ENCODE measurements around the gene SOX12.

Gene SOX12

DNA sequence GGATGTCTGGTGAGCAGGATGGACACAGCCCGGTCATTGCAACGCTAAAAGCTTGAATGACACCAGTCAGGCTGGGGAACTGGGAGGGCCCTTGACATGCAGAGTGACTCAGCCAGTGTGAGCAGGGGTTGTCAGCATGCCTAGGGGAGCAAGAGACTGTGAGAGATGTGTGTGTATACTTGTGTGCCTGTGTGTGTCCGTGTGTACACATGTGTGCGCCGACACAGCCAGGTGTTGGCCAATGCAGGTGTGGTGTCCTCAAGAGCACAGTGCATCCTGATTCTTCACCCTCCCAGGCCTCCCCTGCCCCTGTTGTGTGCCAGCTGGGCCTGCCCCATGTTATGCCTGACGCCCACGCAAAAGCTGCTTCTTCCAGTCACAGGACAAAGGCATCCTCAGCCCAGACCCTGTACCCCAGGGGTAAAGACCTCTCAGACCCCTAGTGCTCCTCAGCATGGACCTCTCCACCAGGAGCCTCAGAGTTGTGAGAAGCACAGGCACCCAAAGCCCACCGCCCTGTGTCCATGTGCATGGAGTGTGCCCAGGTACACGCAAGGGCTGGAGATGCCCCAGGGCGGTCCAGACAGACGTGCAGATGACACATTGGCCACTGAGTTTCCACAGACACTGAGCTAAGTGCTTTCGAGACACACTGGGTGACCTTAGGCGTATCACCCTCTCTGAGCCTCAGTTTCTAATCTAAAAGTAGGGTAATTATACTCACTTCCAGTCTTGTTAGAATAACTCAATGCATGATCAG lies 38.1 kb downstream of the SOX12 start:
- TF ChIP-seq, protein P1, sequence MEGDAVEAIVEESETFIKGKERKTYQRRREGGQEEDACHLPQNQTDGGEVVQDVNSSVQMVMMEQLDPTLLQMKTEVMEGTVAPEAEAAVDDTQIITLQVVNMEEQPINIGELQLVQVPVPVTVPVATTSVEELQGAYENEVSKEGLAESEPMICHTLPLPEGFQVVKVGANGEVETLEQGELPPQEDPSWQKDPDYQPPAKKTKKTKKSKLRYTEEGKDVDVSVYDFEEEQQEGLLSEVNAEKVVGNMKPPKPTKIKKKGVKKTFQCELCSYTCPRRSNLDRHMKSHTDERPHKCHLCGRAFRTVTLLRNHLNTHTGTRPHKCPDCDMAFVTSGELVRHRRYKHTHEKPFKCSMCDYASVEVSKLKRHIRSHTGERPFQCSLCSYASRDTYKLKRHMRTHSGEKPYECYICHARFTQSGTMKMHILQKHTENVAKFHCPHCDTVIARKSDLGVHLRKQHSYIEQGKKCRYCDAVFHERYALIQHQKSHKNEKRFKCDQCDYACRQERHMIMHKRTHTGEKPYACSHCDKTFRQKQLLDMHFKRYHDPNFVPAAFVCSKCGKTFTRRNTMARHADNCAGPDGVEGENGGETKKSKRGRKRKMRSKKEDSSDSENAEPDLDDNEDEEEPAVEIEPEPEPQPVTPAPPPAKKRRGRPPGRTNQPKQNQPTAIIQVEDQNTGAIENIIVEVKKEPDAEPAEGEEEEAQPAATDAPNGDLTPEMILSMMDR (IDR thresholded peaks at IDR 0.05; ENCODE audit: insufficient read depth, low read depth, low read length, missing control alignments): no peak
- no peak for DNase-seq (ENCODE audit: low read depth)
- H3K4me3 ChIP-seq (ENCODE audit: low read depth, low read length): no peak overlapping the region

DNA sequence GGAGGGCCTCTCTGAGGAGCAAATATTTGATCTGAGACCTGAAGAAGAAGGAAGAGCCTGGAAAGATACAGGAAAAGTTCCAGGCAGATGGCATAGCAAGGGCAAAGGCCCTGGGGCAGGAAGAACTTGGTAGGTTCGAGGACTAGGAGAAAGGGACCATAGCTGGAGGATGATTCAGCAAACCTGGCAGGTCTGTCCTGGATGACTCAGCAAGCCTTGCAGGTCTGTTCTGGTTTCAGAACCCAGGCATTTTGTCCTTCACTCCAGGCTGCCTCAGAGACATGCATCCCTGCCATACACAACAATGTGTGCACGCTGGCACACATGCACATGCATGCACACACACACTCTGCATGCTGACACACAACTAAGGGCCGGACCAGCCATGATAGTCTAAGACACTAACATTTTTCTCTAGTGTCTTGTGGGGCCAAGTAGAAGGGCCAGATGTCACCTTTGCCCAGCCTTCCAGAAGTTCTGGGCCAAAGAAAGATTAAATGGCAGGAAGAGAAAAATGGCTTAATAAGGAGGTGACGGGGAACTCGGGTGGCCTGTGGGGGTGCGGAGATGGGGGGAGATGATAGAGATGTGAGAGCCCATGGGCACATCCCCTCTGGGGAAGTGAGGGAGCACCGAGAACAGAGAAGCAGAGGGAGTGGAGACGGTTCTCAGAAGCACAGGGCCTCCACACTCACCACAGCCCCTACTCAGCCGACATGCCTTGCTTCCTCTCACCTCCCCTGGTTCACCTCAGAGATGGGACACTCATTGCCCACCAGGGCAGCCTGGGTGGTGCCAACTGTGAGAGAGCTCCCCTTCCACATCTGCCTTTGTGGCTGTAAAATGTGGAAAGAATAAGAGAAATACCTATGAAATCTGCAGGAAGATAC lies 39.8 kb downstream of the SOX12 start:
- TF ChIP-seq, protein P1 (IDR thresholded peaks at IDR 0.05; ENCODE audit: insufficient read depth, low read depth, low read length, missing control alignments): no peak
- no peak for DNase-seq (ENCODE audit: low read depth)
- no peak overlapping the region for H3K4me3 ChIP-seq (ENCODE audit: low read depth, low read length)

DNA sequence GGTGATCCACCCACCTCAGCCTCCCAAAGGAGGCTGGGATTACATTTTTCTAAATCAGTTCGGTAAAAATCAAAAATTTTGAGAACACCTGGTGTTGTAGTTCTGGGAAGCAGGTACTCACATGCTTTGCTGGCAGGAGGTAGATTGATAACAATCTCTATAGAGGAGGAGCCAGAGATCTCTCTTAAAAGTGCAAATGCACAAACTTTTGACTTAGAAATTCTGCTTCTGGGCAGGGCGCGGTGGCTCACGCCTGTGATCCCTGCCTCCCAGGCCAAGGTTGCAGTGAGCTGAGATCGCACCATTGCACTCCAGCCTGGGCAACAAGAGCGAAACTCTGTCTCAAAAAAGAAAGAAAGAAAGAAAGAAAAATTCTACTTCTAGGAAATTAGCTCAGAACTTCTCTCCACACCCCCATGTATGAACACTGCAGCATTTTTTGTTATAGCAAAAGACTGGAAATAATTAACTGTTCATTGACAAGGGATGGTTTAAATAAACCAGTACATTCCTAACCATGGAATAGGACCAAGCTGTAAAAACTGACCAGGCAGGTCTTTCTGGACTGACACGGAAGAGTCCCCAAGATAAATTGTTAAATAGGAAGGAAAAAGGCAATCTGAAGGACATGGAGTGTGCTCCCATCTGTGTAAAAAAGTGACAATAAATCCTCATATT lies 40.8 kb downstream of the SOX12 start:
- DNase-seq (ENCODE audit: low read depth): no peak
- TF ChIP-seq, protein P1 (IDR thresholded peaks at IDR 0.05; ENCODE audit: insufficient read depth, low read depth, low read length, missing control alignments): no peak
- no peak overlapping the region for H3K4me3 ChIP-seq (ENCODE audit: low read depth, low read length)

DNA sequence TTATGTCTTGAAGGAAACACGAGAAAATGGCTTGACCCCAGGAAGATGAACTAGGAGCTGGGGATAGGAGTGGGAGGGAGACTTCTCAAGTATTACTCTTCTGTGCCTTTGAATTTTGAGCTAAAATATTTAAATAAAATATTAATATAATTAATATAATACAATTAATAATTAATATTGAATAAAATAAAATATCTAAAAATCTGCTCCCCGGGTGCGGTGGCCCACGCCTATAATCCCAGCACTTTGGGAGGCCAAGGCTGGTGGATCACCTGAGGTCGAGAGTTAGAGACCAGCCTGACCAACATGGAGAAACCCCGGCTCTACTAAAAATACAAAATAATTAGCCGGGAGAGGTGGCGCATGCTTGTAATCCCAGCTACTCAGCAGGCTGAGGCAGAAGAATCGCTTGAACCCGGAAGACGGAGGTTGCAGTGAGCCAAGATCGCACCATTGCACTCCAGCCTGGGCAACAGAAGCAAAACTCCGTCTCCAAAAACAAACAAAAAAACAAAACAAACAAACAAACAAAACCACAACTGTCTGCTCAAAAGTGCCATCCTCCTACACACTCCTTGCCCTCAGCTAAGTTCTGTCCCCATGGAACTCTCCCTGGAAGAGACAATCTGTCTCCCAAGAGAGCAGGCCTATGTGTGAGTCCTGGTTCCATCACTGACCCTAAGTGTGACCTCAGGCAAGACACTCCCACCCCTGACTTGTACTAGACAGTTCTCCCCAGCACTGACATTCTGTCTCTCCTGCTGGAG lies 41.5 kb downstream of the SOX12 start:
- TF ChIP-seq, protein P1 (IDR thresholded peaks at IDR 0.05; ENCODE audit: insufficient read depth, low read depth, low read length, missing control alignments): no peak
- H3K4me3 ChIP-seq (ENCODE audit: low read depth, low read length): no peak overlapping the region
- no peak for DNase-seq (ENCODE audit: low read depth)

GRCh38 chr20:367486-367887 lies 42.1 kb downstream of the SOX12 start:
- H3K4me3 ChIP-seq (ENCODE audit: low read depth, low read length): no peak overlapping the region
- DNase-seq (ENCODE audit: low read depth): no peak
- TF ChIP-seq, protein P1 (IDR thresholded peaks at IDR 0.05; ENCODE audit: insufficient read depth, low read depth, low read length, missing control alignments): no peak

DNA sequence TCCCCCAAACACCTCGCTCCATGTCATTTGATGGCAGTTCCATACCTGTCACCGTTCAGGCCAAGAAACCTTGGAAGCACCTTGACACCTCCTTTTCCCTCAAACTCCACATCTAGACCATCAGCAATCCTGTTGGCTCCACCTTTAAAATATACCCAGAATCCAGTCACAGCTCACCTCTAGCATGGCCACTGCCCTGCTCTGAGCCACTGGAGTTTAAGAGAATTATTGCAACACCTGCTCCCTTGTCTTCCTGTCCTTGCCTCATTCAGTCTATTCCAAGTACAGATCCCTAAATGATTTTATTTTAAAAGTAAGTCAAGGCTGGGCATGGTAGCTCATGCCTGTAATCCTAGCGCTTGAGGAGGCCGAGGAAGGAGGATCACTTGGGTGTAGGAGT lies 43.6 kb downstream of the SOX12 start:
- no peak overlapping the region for H3K4me3 ChIP-seq (ENCODE audit: low read depth, low read length)
- no peak for DNase-seq (ENCODE audit: low read depth)
- TF ChIP-seq, protein P1 (IDR thresholded peaks at IDR 0.05; ENCODE audit: insufficient read depth, low read depth, low read length, missing control alignments): no peak
